Breast epithelium (tissue), 3 donors: Measurements from ENCODE around the gene OR4E2. TPM values are rescaled to one million over a fixed set of nuclear protein-coding genes. Genes with fewer than 3 reads are reported as not detected.

Experiments used
- total RNA-seq, 3 donors: library from RNA; depleted of rRNA; stranded (reverse); fragments of >200 nt; gene quantifications; one replicate each; pipeline ENCODE4 v1.1.0, GENCODE V29; 2016

OR4E2 gene
- total RNA-seq, 3 donors from 2014 or later = not detected

Other genes starting within 250 kb of the OR4E2 start
- 10 to 100 TPM; 53.8 to 81.4 (median 72.4) TPM for gene CHD8, start 197.7 kb upstream of the OR4E2 start, total RNA-seq
- 10 to 100 TPM; 26.9 to 28.5 (median 27.5) TPM for gene RAB2B, start 176.9 kb upstream of the OR4E2 start, total RNA-seq
- gene TOX4, start 176.6 kb upstream of the OR4E2 start, total RNA-seq = 10 to 100 TPM; 38.0 to 55.2 (median 52.1) TPM
- 10 to 100 TPM; 51.4 to 79.6 (median 79.6) TPM for gene METTL3, start 142.5 kb upstream of the OR4E2 start, total RNA-seq
- gene SALL2, start 127.5 kb upstream of the OR4E2 start, total RNA-seq = 10 to 100 TPM in 2 of 3 donors, 1 to 10 TPM in 1; 3.0 to 11.8 (median 10.7) TPM
- not detected for gene OR10G3, start 73.8 kb upstream of the OR4E2 start, total RNA-seq
- not detected for gene OR10G2, start 18.9 kb upstream of the OR4E2 start, total RNA-seq
- not detected for gene OR4E1, start 20.0 kb downstream of the OR4E2 start, total RNA-seq